ENCODE results near the gene B3GALT6. TPM values are rescaled to one million over a fixed set of nuclear protein-coding genes. Genes with fewer than 3 reads are reported as not detected.

Gene B3GALT6
- total and polyA plus RNA-seq, 9 donors, result 7.0 to 21.9 (median 15.2) TPM

DNA sequence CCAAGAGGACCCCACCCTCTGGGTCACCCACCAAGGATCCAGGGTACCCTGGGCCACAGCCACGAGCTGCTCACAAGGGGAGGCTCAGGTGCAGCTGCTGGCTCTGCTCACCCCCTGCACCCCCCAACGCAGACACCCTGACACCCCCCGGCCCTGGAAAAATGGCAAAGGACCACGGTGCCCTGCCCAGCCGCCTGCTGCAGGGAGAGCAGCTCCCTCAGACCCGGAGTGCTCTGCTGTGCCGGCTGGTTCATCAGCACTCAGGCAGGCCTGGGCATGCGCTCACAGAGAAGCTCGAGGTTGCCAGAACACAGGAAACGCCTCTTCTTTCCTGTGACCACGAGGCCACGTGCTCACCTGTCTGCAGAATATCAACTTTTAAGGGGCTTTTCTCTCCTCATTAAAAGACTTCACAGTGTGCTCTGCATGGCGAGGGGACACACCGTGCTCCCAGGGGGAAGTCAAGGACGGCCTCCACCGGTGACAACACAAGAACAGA, 18.8 kb downstream of the B3GALT6 start:
- H3K36me3 ChIP-seq, result no peaks in the 10 kb centered on the region
- TF ChIP-seq EP300 (IDR thresholded peaks at IDR 0.05), result no peak
- no peak for TF ChIP-seq CTCF (IDR thresholded peaks at IDR 0.05)
- no peak for TF ChIP-seq POLR2A (IDR thresholded peaks at IDR 0.05)
- DNase-seq, result no peak
- no peaks in the 10 kb centered on the region for H3K9me3 ChIP-seq
- 76 to 81% (median 80%) methylated on average over 16 of the region's 16 CpGs for WGBS, 3 donors
- H3K27me3 ChIP-seq, result no peaks in the 10 kb centered on the region
- no peak overlapping the region for H3K27ac ChIP-seq
- intact Hi-C loops (cut with DNase I), result no loop called here
- no peaks in the 10 kb centered on the region for H3K4me1 ChIP-seq (ENCODE audit: insufficient read depth)
- no peak overlapping the region for H3K4me3 ChIP-seq

DNA sequence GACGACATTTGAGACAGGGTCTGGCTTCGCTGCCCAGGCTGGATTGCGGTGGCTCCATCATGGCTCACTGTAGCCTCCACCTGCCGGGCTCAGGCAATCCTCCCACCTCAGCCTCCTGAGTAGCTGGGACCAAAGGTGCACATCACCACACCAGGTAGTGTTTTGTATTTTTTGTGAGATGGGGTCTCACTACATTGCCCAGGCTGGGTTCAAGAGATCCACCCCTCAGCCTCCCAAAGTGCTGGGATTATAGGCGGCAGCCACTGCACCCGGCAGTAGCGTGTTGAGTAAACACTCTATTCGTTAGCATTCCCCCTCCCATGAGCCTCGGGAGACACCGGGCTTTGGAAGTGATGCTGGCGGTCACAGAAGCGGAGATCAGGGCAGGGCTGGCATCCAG, 21.3 kb downstream of the B3GALT6 start:
- Histone ChIP-seq H3K4me3 (no peak overlapping the region), H3K36me3 (no peaks in the 10 kb centered on the region), H3K9me3 (no peaks in the 10 kb centered on the region), H3K27ac (no peak overlapping the region), H3K27me3 (no peaks in the 10 kb centered on the region), H3K4me1 (ENCODE audit: insufficient read depth) (no peaks in the 10 kb centered on the region)
- no peak for TF ChIP-seq CTCF (IDR thresholded peaks at IDR 0.05)
- TF ChIP-seq EP300 (IDR thresholded peaks at IDR 0.05), result no peak
- TF ChIP-seq POLR2A (IDR thresholded peaks at IDR 0.05), result no peak
- 87 to 91% (median 88%) methylated on average over 12 of the region's 12 CpGs for WGBS, 3 donors
- no peak for DNase-seq
- intact Hi-C loops (cut with DNase I), result no loop called here

GRCh38 chr1:1253972-1254666, 22.1 kb downstream of the B3GALT6 start:
- Histone ChIP-seq H3K4me3 (no peak overlapping the region), H3K9me3 (no peaks in the 10 kb centered on the region), H3K27ac (no peak overlapping the region), H3K4me1 (ENCODE audit: insufficient read depth) (no peaks in the 10 kb centered on the region), H3K27me3 (no peaks in the 10 kb centered on the region), H3K36me3 (no peaks in the 10 kb centered on the region)
- peak in 1 of 5 donors; percentile 33 for DNase-seq
- intact Hi-C loops (cut with DNase I), result no loop called here
- WGBS, 3 donors, result 82 to 89% (median 82%) methylated on average over 50 of the region's 50 CpGs
- TF ChIP-seq EP300 (IDR thresholded peaks at IDR 0.05), result no peak
- TF ChIP-seq CTCF (IDR thresholded peaks at IDR 0.05), result no peak
- no peak for TF ChIP-seq POLR2A (IDR thresholded peaks at IDR 0.05)

- intact Hi-C loops (cut with DNase I), result no loop called here
- 44 to 78% (median 72%) methylated on average over 21 of the region's 21 CpGs for WGBS, 3 donors
- no peak overlapping the region for H3K27ac ChIP-seq
- TF ChIP-seq CTCF (IDR thresholded peaks at IDR 0.05) (no peak), POLR2A (IDR thresholded peaks at IDR 0.05) (no peak), EP300 (IDR thresholded peaks at IDR 0.05) (no peak)
- DNase-seq, result peak in 1 of 5 donors; percentile 46
- no peaks in the 10 kb centered on the region for H3K36me3 ChIP-seq
- no peaks in the 10 kb centered on the region for H3K9me3 ChIP-seq
- no peak overlapping the region for H3K4me3 ChIP-seq
- H3K27me3 ChIP-seq, result no peaks in the 10 kb centered on the region
- H3K4me1 ChIP-seq (ENCODE audit: insufficient read depth), result no peaks in the 10 kb centered on the region
These were observed 22.6 kb downstream of the B3GALT6 start for GRCh38 chr1:1254667-1254998.
